Calu3 (cell line): Measurements from ENCODE around the gene PPM1J. TPM values are rescaled to one million over a fixed set of nuclear protein-coding genes. Genes with fewer than 3 reads are reported as not detected.
"Not testable (repeated sequence)": the region's sequence is repeated elsewhere in the genome, so short reads cannot be mapped to it uniquely, and the experiment has no call there.

Experiments
- BruUV-seq: library from RNA; stranded (reverse); fragments of 400-500 nt; replicated peaks from 2 replicates; lab custom pipeline; 2021; lab: Mats Ljungman, UMichigan
- CTCF ChIA-PET: fragments of 300-600 bp; sonication (Branson Sonifier 250); formaldehyde crosslinking; loops from one replicate; lab custom pipeline; 2022; ENCODE audit warnings: antibody characterized with exemption; lab: Charles Lee
- DNase-seq: peaks from one replicate; pipeline ENCODE4 v3.0.0; 2022
- H3K27ac Mint-ChIP-seq: one replicate; pipeline ENCODE4 v1.8.0; 2022; ENCODE audit warnings: mixed read lengths; ENCODE audit not compliant: unreplicated experiment
- H3K27me3 Mint-ChIP-seq: one replicate; pipeline ENCODE4 v1.8.0; 2022; ENCODE audit warnings: mixed read lengths; ENCODE audit not compliant: unreplicated experiment
- H3K36me3 Mint-ChIP-seq: one replicate; pipeline ENCODE4 v1.8.0; 2022; ENCODE audit warnings: mild to moderate bottlenecking, moderate library complexity, mixed read lengths; ENCODE audit not compliant: insufficient read depth, unreplicated experiment
- H3K4me1 Mint-ChIP-seq: one replicate; pipeline ENCODE4 v1.8.0; 2022; ENCODE audit warnings: mild to moderate bottlenecking, low read depth, mixed read lengths; ENCODE audit not compliant: unreplicated experiment
- H3K4me3 Mint-ChIP-seq: one replicate; pipeline ENCODE4 v1.8.0; 2022; ENCODE audit warnings: mild to moderate bottlenecking, low read depth, moderate library complexity, mixed read lengths; ENCODE audit not compliant: unreplicated experiment
- H3K9me3 Mint-ChIP-seq: one replicate; pipeline ENCODE4 v1.8.0; 2022; ENCODE audit warnings: low read depth, mixed read lengths; ENCODE audit not compliant: unreplicated experiment
- CTCF ChIP-seq: fragments of 200-600 bp; IDR thresholded peaks from one replicate; pipeline ENCODE4 v1.8.0; 2022; ENCODE audit warnings: antibody characterized with exemption; ENCODE audit not compliant: unreplicated experiment
- intact Hi-C: fragments of 100-400 bp; cut with micrococcal nuclease; formaldehyde crosslinking; loops from one replicate; pipeline ENCODE4 v1.10.0; 2022; ENCODE audit not compliant: unreplicated experiment
- total RNA-seq: library from RNA; stranded (reverse); gene quantifications from 2 replicates; pipeline ENCODE4 v1.2.3, GENCODE V29; 2022

Gene PPM1J
- total RNA-seq, 1 experiment from 2014 or later: 1.3 TPM

GRCh38 chr1:112729909-112730308 lies 14.8 kb upstream of the PPM1J start:
- Mint-ChIP-seq H3K9me3 (no peaks in the 10 kb centered on the region), H3K36me3 (no peaks in the 10 kb centered on the region), H3K4me1 (no peaks in the 10 kb centered on the region), H3K27me3 (no peaks in the 10 kb centered on the region), H3K27ac (no peak overlapping the region), H3K4me3 (no peak overlapping the region)
- TF ChIP-seq CTCF: no peak
- no TSS peak for BruUV-seq
- CTCF ChIA-PET: interaction anchor here (0.6 kb wide), 1 partner anchor 89 kb away, joined by 3 read pairs; no protein-coding TSS in a partner anchor
- DNase-seq: no peak
- intact Hi-C loops: no loop called here

GRCh38 chr1:112729011-112729410 lies 13.9 kb upstream of the PPM1J start:
- BruUV-seq, H3K9me3 Mint-ChIP-seq, DNase-seq, H3K27ac Mint-ChIP-seq, H3K4me1 Mint-ChIP-seq, H3K36me3 Mint-ChIP-seq, intact Hi-C loops, H3K4me3 Mint-ChIP-seq, H3K27me3 Mint-ChIP-seq, CTCF ChIA-PET: not testable (repeated sequence)

GRCh38 chr1:112728306-112728971 lies 13.3 kb upstream of the PPM1J start:
- CTCF ChIA-PET: not testable (repeated sequence)

GRCh38 chr1:112727716-112728115 lies 12.6 kb upstream of the PPM1J start:
- H3K27ac Mint-ChIP-seq: no peak overlapping the region
- no peak for TF ChIP-seq CTCF
- DNase-seq: no peak
- H3K27me3 Mint-ChIP-seq: peaks cover 7% of the 10 kb centered on the region
- CTCF ChIA-PET: no interaction called here
- H3K9me3 Mint-ChIP-seq: no peaks in the 10 kb centered on the region
- intact Hi-C loops: no loop called here
- BruUV-seq: no TSS peak
- no peaks in the 10 kb centered on the region for H3K36me3 Mint-ChIP-seq
- H3K4me1 Mint-ChIP-seq: peaks cover 9% of the 10 kb centered on the region
- H3K4me3 Mint-ChIP-seq: no peak overlapping the region

More at GRCh38 chr1:112728306-112728971, 13.3 kb upstream of the PPM1J start:
- H3K27ac Mint-ChIP-seq, intact Hi-C loops, H3K4me1 Mint-ChIP-seq, BruUV-seq, H3K27me3 Mint-ChIP-seq, H3K4me3 Mint-ChIP-seq, H3K36me3 Mint-ChIP-seq, DNase-seq, H3K9me3 Mint-ChIP-seq: not testable (repeated sequence)

- intact Hi-C loops, CTCF ChIA-PET: not testable (repeated sequence)
These were observed 9.1 kb upstream of the PPM1J start for GRCh38 chr1:112724240-112724639.

GRCh38 chr1:112723511-112723839 lies 8.3 kb upstream of the PPM1J start:
- intact Hi-C loops: no loop called here
- Mint-ChIP-seq H3K36me3 (no peaks in the 10 kb centered on the region), H3K4me3 (no peak overlapping the region), H3K27ac (no peak overlapping the region), H3K9me3 (no peaks in the 10 kb centered on the region), H3K27me3 (peaks cover 35% of the 10 kb centered on the region), H3K4me1 (peaks cover 9% of the 10 kb centered on the region)
- no peak for TF ChIP-seq CTCF
- no TSS peak for BruUV-seq
- CTCF ChIA-PET: no interaction called here
- no peak for DNase-seq

More at GRCh38 chr1:112724240-112724639, 9.1 kb upstream of the PPM1J start:
- H3K27me3 Mint-ChIP-seq: peaks cover 28% of the 10 kb centered on the region
- H3K9me3 Mint-ChIP-seq, H3K27ac Mint-ChIP-seq, H3K4me1 Mint-ChIP-seq, BruUV-seq, DNase-seq, H3K4me3 Mint-ChIP-seq, H3K36me3 Mint-ChIP-seq: not testable (repeated sequence)
